Stimulated activated memory B cell treated with anti-CD40 and anti-IgM and Interleukin-4, amounts not matched to agents 10 μg/mL and 1 μg/mL and 100 μg/mL, for 72 hours (primary cell): ENCODE results near the gene STIM1.

Experiments
- ATAC-seq: fragments of 150-1000 bp; cut with Tn5 transposase; 2 replicates; pipeline ENCODE4 v1.10.0; 2021
- H3K27ac Mint-ChIP-seq: one replicate; pipeline ENCODE4 v1.8.0; 2022; ENCODE audit warnings: mild to moderate bottlenecking, mixed read lengths
- H3K27me3 Mint-ChIP-seq: one replicate; pipeline ENCODE4 v1.8.0; 2022; ENCODE audit warnings: mixed read lengths
- H3K36me3 Mint-ChIP-seq: one replicate; pipeline ENCODE4 v1.8.0; 2022; ENCODE audit warnings: mixed read lengths
- H3K4me1 Mint-ChIP-seq: one replicate; pipeline ENCODE4 v1.8.0; 2022; ENCODE audit warnings: mixed read lengths
- H3K4me3 Mint-ChIP-seq: one replicate; pipeline ENCODE4 v1.8.0; 2022; ENCODE audit warnings: mild to moderate bottlenecking, moderate library complexity, mixed read lengths
- H3K9me3 Mint-ChIP-seq: one replicate; pipeline ENCODE4 v1.8.0; 2022; ENCODE audit warnings: mixed read lengths

The STIM1 gene

GRCh38 chr11:3929649-3930048 is 74.2 kb downstream of the STIM1 start:
- H3K4me1 Mint-ChIP-seq, result peaks cover 45% of the 10 kb centered on the region
- H3K4me3 Mint-ChIP-seq, result no peak overlapping the region
- H3K27ac Mint-ChIP-seq, result peak overlapping the region; percentile 85
- H3K9me3 Mint-ChIP-seq, result no peaks in the 10 kb centered on the region
- no peaks in the 10 kb centered on the region for H3K27me3 Mint-ChIP-seq
- H3K36me3 Mint-ChIP-seq, result no peaks in the 10 kb centered on the region
- ATAC-seq, result no peak

GRCh38 chr11:3932698-3933097 is 77.2 kb downstream of the STIM1 start:
- Mint-ChIP-seq H3K27me3 (no peaks in the 10 kb centered on the region), H3K4me1 (peaks cover 48% of the 10 kb centered on the region), H3K4me3 (no peak overlapping the region), H3K9me3 (no peaks in the 10 kb centered on the region), H3K27ac (no peak overlapping the region), H3K36me3 (peaks cover 9% of the 10 kb centered on the region)
- no peak for ATAC-seq

GRCh38 chr11:3933165-3933628 is 77.7 kb downstream of the STIM1 start:
- Mint-ChIP-seq H3K36me3 (peaks cover 9% of the 10 kb centered on the region), H3K9me3 (no peaks in the 10 kb centered on the region), H3K27me3 (no peaks in the 10 kb centered on the region), H3K27ac (no peak overlapping the region), H3K4me1 (peaks cover 43% of the 10 kb centered on the region), H3K4me3 (no peak overlapping the region)
- ATAC-seq, result no peak

- Mint-ChIP-seq H3K4me1 (peaks cover 46% of the 10 kb centered on the region), H3K36me3 (peaks cover 9% of the 10 kb centered on the region), H3K9me3 (no peaks in the 10 kb centered on the region), H3K27me3 (no peaks in the 10 kb centered on the region), H3K4me3 (no peak overlapping the region), H3K27ac (peak overlapping the region; percentile 27)
- ATAC-seq, result no peak
Observed at GRCh38 chr11:3934658-3935057, 79.2 kb downstream of the STIM1 start.

- Mint-ChIP-seq H3K4me1 (peaks cover 54% of the 10 kb centered on the region), H3K9me3 (no peaks in the 10 kb centered on the region), H3K27ac (no peak overlapping the region), H3K4me3 (no peak overlapping the region), H3K27me3 (no peaks in the 10 kb centered on the region), H3K36me3 (peaks cover 9% of the 10 kb centered on the region)
- ATAC-seq, result no peak
Observed at GRCh38 chr11:3936517-3936916, 81.1 kb downstream of the STIM1 start.

GRCh38 chr11:3939211-3939610 is 83.7 kb downstream of the STIM1 start:
- peaks cover 67% of the 10 kb centered on the region for H3K4me1 Mint-ChIP-seq
- no peaks in the 10 kb centered on the region for H3K9me3 Mint-ChIP-seq
- H3K36me3 Mint-ChIP-seq, result peaks cover 9% of the 10 kb centered on the region
- no peak overlapping the region for H3K4me3 Mint-ChIP-seq
- no peak overlapping the region for H3K27ac Mint-ChIP-seq
- no peaks in the 10 kb centered on the region for H3K27me3 Mint-ChIP-seq
- peak; percentile 59 for ATAC-seq

- no peak overlapping the region for H3K4me3 Mint-ChIP-seq
- no peaks in the 10 kb centered on the region for H3K27me3 Mint-ChIP-seq
- no peak for ATAC-seq
- no peaks in the 10 kb centered on the region for H3K9me3 Mint-ChIP-seq
- H3K27ac Mint-ChIP-seq, result no peak overlapping the region
- peaks cover 66% of the 10 kb centered on the region for H3K4me1 Mint-ChIP-seq
- peaks cover 9% of the 10 kb centered on the region for H3K36me3 Mint-ChIP-seq
Observed at GRCh38 chr11:3939651-3940190, 84.3 kb downstream of the STIM1 start.

- H3K4me1 Mint-ChIP-seq, result peaks cover 75% of the 10 kb centered on the region
- no peaks in the 10 kb centered on the region for H3K27me3 Mint-ChIP-seq
- no peaks in the 10 kb centered on the region for H3K9me3 Mint-ChIP-seq
- H3K4me3 Mint-ChIP-seq, result no peak overlapping the region
- no peak for ATAC-seq
- H3K27ac Mint-ChIP-seq, result peak overlapping the region; percentile 3
- H3K36me3 Mint-ChIP-seq, result peaks cover 6% of the 10 kb centered on the region
Observed at GRCh38 chr11:3942160-3942955, 86.9 kb downstream of the STIM1 start.

- Mint-ChIP-seq H3K9me3 (no peaks in the 10 kb centered on the region), H3K36me3 (peaks cover 6% of the 10 kb centered on the region), H3K4me1 (peaks cover 81% of the 10 kb centered on the region), H3K27ac (peak overlapping the region; percentile 3), H3K4me3 (no peak overlapping the region), H3K27me3 (no peaks in the 10 kb centered on the region)
- no peak for ATAC-seq
Observed at GRCh38 chr11:3942956-3943497, 87.6 kb downstream of the STIM1 start.

GRCh38 chr11:3944198-3944597 is 88.7 kb downstream of the STIM1 start:
- no peak for ATAC-seq
- Mint-ChIP-seq H3K27me3 (no peaks in the 10 kb centered on the region), H3K36me3 (peaks cover 6% of the 10 kb centered on the region), H3K4me1 (peaks cover 84% of the 10 kb centered on the region), H3K4me3 (no peak overlapping the region), H3K9me3 (no peaks in the 10 kb centered on the region), H3K27ac (peak overlapping the region; percentile 59)

GRCh38 chr11:3946455-3947017 is 91.1 kb downstream of the STIM1 start:
- H3K4me3 Mint-ChIP-seq, result no peak overlapping the region
- H3K4me1 Mint-ChIP-seq, result peaks cover 83% of the 10 kb centered on the region
- peak overlapping the region; percentile 84 for H3K27ac Mint-ChIP-seq
- ATAC-seq, result no peak
- no peaks in the 10 kb centered on the region for H3K9me3 Mint-ChIP-seq
- no peaks in the 10 kb centered on the region for H3K27me3 Mint-ChIP-seq
- peaks cover 6% of the 10 kb centered on the region for H3K36me3 Mint-ChIP-seq

GRCh38 chr11:3947061-3947460 is 91.6 kb downstream of the STIM1 start:
- peak; percentile 86 for ATAC-seq
- H3K4me1 Mint-ChIP-seq, result peaks cover 77% of the 10 kb centered on the region
- no peaks in the 10 kb centered on the region for H3K9me3 Mint-ChIP-seq
- H3K27me3 Mint-ChIP-seq, result no peaks in the 10 kb centered on the region
- H3K27ac Mint-ChIP-seq, result peak overlapping the region; percentile 84
- H3K4me3 Mint-ChIP-seq, result peak overlapping the region; percentile 26
- peaks cover 6% of the 10 kb centered on the region for H3K36me3 Mint-ChIP-seq

GRCh38 chr11:3949125-3949524 is 93.7 kb downstream of the STIM1 start:
- Mint-ChIP-seq H3K4me3 (no peak overlapping the region), H3K9me3 (no peaks in the 10 kb centered on the region), H3K27me3 (no peaks in the 10 kb centered on the region), H3K36me3 (peaks cover 6% of the 10 kb centered on the region), H3K27ac (no peak overlapping the region), H3K4me1 (peaks cover 77% of the 10 kb centered on the region)
- ATAC-seq, result peak; percentile 91

GRCh38 chr11:3950996-3951660 is 95.7 kb downstream of the STIM1 start:
- no peaks in the 10 kb centered on the region for H3K27me3 Mint-ChIP-seq
- H3K27ac Mint-ChIP-seq, result peak overlapping the region; percentile 58
- H3K36me3 Mint-ChIP-seq, result peaks cover 6% of the 10 kb centered on the region
- no peak overlapping the region for H3K4me3 Mint-ChIP-seq
- peaks cover 87% of the 10 kb centered on the region for H3K4me1 Mint-ChIP-seq
- H3K9me3 Mint-ChIP-seq, result no peaks in the 10 kb centered on the region
- no peak for ATAC-seq

- Mint-ChIP-seq H3K4me3 (no peak overlapping the region), H3K4me1 (peaks cover 78% of the 10 kb centered on the region), H3K27me3 (no peaks in the 10 kb centered on the region), H3K27ac (no peak overlapping the region), H3K9me3 (no peaks in the 10 kb centered on the region), H3K36me3 (no peaks in the 10 kb centered on the region)
- ATAC-seq, result no peak
Observed at GRCh38 chr11:3952715-3953114, 97.3 kb downstream of the STIM1 start.
